Measurements from ENCODE around the gene HS3ST5.

The HS3ST5 gene

DNA sequence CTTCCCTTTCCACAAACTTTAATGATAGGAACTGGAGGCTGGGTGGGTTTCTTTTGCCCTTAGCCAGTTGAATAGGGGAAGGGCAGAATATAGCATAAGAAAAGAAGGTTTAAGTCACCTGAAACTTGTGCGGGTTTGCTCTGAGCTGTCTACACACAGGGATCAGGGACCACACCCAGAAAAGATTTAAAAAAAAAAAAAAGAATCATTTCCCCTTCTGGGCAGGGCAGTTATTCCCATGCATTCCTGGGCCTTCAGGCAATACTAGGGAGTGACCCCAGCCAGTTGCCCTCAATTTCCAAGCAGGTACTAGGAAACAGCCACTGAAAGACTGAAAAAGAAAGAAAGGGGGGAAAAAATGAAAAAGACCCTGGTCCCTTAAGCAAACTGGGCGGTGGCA lies 332.3 kb downstream of the HS3ST5 start:
- TF ChIP-seq FOXP2 (optimal IDR thresholded peaks at IDR 0.05; ENCODE audit: control extremely low read depth, extremely low read length, insufficient read depth) (no peak), POLR2AphosphoS5 (IDR thresholded peaks at IDR 0.05; ENCODE audit: borderline replicate concordance, low read depth, low read length) (no peak), EZH2 (IDR thresholded peaks at IDR 0.05) (no peak)
- no peak overlapping the region for H3K4me3 ChIP-seq
- H3K9ac ChIP-seq (ENCODE audit: insufficient read length): no peak overlapping the region
- no peaks in the 10 kb centered on the region for H3K36me3 ChIP-seq (ENCODE audit: insufficient read depth, low read length)
- no peaks in the 10 kb centered on the region for H3K9me3 ChIP-seq (ENCODE audit: low read depth, low read length)
- H3K27ac ChIP-seq: no peak overlapping the region
- no peak for DNase-seq (ENCODE audit: low read depth, low spot score)

DNA sequence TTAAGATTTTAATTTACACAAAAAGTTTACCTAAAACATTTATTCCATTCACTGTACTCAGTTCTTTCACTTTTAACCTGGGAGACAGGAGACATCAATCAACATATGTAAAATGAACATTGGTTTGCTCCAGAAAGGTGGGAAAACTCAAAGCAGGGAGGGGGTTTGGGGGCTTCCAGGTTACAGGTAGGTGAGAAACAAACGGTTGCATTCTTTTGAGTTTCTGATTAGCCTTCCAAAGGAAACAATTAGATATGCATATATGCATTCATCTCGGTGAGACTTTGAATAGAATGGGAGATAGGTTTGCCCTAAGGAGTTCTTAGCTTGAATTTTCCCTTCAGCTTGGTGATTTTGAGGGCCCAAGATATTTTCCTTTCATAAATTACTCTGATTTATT lies 333.6 kb downstream of the HS3ST5 start:
- Histone ChIP-seq H3K4me3 (no peak overlapping the region), H3K36me3 (ENCODE audit: insufficient read depth, low read length) (no peaks in the 10 kb centered on the region), H3K27ac (no peak overlapping the region), H3K9me3 (ENCODE audit: low read depth, low read length) (no peaks in the 10 kb centered on the region), H3K9ac (ENCODE audit: insufficient read length) (no peak overlapping the region)
- no peak for TF ChIP-seq FOXP2 (optimal IDR thresholded peaks at IDR 0.05; ENCODE audit: control extremely low read depth, extremely low read length, insufficient read depth)
- TF ChIP-seq EZH2 (IDR thresholded peaks at IDR 0.05): no peak
- TF ChIP-seq POLR2AphosphoS5 (IDR thresholded peaks at IDR 0.05; ENCODE audit: borderline replicate concordance, low read depth, low read length): no peak
- DNase-seq (ENCODE audit: low read depth, low spot score): no peak

DNA sequence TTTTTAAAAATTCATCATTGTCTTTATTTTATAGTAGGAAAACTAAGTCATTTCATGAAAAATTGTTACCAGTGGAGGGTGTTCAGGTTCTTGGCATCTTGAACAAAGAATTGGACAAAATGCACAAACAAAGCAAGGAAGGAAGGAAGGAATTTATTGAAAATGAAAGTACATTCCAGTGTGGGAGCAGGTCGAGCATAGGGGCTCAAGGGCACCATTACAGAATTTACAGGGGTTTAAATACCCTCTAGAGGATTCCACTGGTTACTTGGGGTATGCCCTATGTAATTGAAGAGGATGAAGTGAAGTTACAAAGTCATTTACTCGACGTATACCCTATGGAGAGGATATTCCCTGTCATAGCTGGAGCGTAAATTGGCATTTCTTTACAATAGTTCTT lies 334.5 kb downstream of the HS3ST5 start:
- Histone ChIP-seq H3K4me3 (no peak overlapping the region), H3K27ac (no peak overlapping the region), H3K36me3 (ENCODE audit: insufficient read depth, low read length) (no peaks in the 10 kb centered on the region), H3K9ac (ENCODE audit: insufficient read length) (no peak overlapping the region), H3K9me3 (ENCODE audit: low read depth, low read length) (no peaks in the 10 kb centered on the region)
- TF ChIP-seq POLR2AphosphoS5 (IDR thresholded peaks at IDR 0.05; ENCODE audit: borderline replicate concordance, low read depth, low read length): no peak
- TF ChIP-seq EZH2 (IDR thresholded peaks at IDR 0.05): no peak
- no peak for TF ChIP-seq FOXP2 (optimal IDR thresholded peaks at IDR 0.05; ENCODE audit: control extremely low read depth, extremely low read length, insufficient read depth)
- no peak for DNase-seq (ENCODE audit: low read depth, low spot score)

DNA sequence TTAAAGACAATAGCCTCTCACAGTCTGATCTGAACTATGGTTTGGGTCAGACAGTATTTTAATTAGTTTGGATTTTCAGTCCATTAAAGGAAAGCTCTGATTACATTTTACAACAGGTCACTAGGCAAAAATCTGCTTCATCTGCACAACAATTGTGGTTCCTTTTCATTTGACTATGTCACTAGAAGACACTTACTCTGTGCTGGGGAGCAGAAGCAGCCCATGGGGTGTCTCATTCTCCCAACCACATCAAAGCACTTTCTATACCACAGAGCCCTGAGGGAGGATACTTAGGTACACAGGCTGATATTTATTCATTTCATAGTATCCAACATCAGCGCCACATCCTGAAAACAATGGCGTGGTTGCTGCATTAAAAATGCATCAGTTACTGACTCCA lies 335.3 kb downstream of the HS3ST5 start:
- TF ChIP-seq FOXP2 (optimal IDR thresholded peaks at IDR 0.05; ENCODE audit: control extremely low read depth, extremely low read length, insufficient read depth) (no peak), POLR2AphosphoS5 (IDR thresholded peaks at IDR 0.05; ENCODE audit: borderline replicate concordance, low read depth, low read length) (no peak), EZH2 (IDR thresholded peaks at IDR 0.05) (no peak)
- H3K9ac ChIP-seq (ENCODE audit: insufficient read length): no peak overlapping the region
- no peaks in the 10 kb centered on the region for H3K9me3 ChIP-seq (ENCODE audit: low read depth, low read length)
- H3K27ac ChIP-seq: no peak overlapping the region
- H3K4me3 ChIP-seq: no peak overlapping the region
- no peak for DNase-seq (ENCODE audit: low read depth, low spot score)
- H3K36me3 ChIP-seq (ENCODE audit: insufficient read depth, low read length): no peaks in the 10 kb centered on the region
